Measurements from ENCODE around the gene MND1. TPM values are rescaled to one million over a fixed set of nuclear protein-coding genes. Genes with fewer than 3 reads are reported as not detected.
A peak's percentile ranks its signal among the peaks of the same experiment; 100 is the strongest.
"Not testable (repeated sequence)": the region's sequence is repeated elsewhere in the genome, so short reads cannot be mapped to it uniquely, and the experiment has no call there.

The MND1 gene
- total RNA-seq, 1 experiment from 2014 or later, result 7.9 TPM

DNA sequence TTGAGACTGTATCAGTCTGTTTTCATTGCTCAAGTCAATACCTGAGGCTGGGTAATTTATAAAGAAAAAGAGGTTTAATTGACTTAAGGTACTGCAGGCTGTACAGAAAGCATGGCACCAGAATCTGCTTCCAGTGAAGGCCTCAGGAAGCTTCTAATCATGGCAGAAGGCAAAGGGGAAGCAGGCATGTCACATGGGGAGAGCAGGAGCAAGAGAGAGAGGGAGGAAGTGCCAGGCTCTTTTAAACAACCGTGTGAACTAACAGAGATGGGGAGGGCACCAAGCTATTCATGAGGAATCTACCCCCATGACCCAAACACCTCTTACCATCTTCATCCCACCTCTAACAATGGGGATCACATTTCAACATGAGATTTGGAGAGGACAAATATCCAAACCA, 114.5 kb downstream of the MND1 start:
- no peaks in the 10 kb centered on the region for H3K9me3 ChIP-seq (ENCODE audit: low read length)
- CTCF ChIA-PET, result no interaction called here

DNA sequence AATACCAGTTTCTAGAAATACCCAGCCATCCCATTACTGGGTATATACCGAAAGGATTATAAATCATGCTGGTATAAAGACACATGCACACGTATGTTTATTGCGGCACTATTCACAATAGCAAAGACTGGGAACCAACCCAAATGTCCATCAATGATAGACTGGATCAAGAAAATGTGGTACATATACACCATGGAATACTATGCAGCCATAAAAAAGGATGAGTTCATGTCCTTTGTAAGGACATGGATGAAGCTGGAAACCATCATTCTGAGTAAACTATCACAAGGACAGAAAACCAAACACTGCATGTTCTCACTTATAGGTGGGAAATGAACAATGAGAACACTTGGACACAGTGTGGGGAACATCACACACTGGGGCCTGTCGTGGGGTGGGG, 117.1 kb downstream of the MND1 start:
- H3K27me3 ChIP-seq (ENCODE audit: low read length); CTCF ChIA-PET; H3F3A ChIP-seq (ENCODE audit: low read length, unreplicated experiment); DNase-seq; ATAC-seq; H3K79me2 ChIP-seq (ENCODE audit: low read length); H3K4me2 ChIP-seq (ENCODE audit: low read length); POLR2A ChIA-PET (ENCODE audit: unreplicated experiment); H3K9ac ChIP-seq (ENCODE audit: low read length); H3K36me3 ChIP-seq (ENCODE audit: low read depth, low read length); H3K4me3 ChIP-seq (ENCODE audit: low read length); H3K27ac ChIP-seq (ENCODE audit: low read length); H4K20me1 ChIP-seq (ENCODE audit: low read length); H2AFZ ChIP-seq (ENCODE audit: low read length); BruUV-seq (replicated peaks); H3K9me3 ChIP-seq (ENCODE audit: low read length); H3K9me2 ChIP-seq (replicated peaks; ENCODE audit: low read length): not testable (repeated sequence)
- intact Hi-C loops (cut with micrococcal nuclease), result loop anchor here (10.0 kb wide), 1 partner anchor 117 kb away; the partner anchor contains the start of gene MND1
- H3K4me1 ChIP-seq (ENCODE audit: insufficient read depth, low read length), result peaks cover 10% of the 10 kb centered on the region

More for the DNA sequence above, 114.5 kb downstream of the MND1 start:
- H3K4me3 ChIP-seq (ENCODE audit: low read length), result no peak overlapping the region
- no peak overlapping the region for H2AFZ ChIP-seq (ENCODE audit: low read length)
- TF ChIP-seq EZH2 (IDR thresholded peaks at IDR 0.05; ENCODE audit: low read length, unreplicated experiment), result no peak
- TF ChIP-seq CTCF (conservative IDR thresholded peaks at IDR 0.05; ENCODE audit: low read depth, low read length), result no peak
- no peak for TF ChIP-seq EZH2phosphoT487 (IDR thresholded peaks at IDR 0.05; ENCODE audit: borderline replicate concordance, low read length)
- no peaks in the 10 kb centered on the region for H3F3A ChIP-seq (ENCODE audit: low read length, unreplicated experiment)
- no peak overlapping the region for H3K4me2 ChIP-seq (ENCODE audit: low read length)
- DNase-seq (no peak), ATAC-seq (no peak)
- no peaks in the 10 kb centered on the region for H3K9me2 ChIP-seq (replicated peaks; ENCODE audit: low read length)
- H3K27me3 ChIP-seq (ENCODE audit: low read length), result no peaks in the 10 kb centered on the region
- no peaks in the 10 kb centered on the region for H3K36me3 ChIP-seq (ENCODE audit: low read depth, low read length)
- H3K9ac ChIP-seq (ENCODE audit: low read length), result no peak overlapping the region
- POLR2A ChIA-PET (ENCODE audit: unreplicated experiment), result no interaction called here
- no peaks in the 10 kb centered on the region for H4K20me1 ChIP-seq (ENCODE audit: low read length)
- no peaks in the 10 kb centered on the region for H3K79me2 ChIP-seq (ENCODE audit: low read length)
- no peak overlapping the region for H3K27ac ChIP-seq (ENCODE audit: low read length)
- no peaks in the 10 kb centered on the region; the same call in 1 of the 2 replicates for H3K4me1 ChIP-seq (ENCODE audit: insufficient read depth, low read length)
- intact Hi-C loops (cut with micrococcal nuclease), result no loop called here
- no TSS peak for BruUV-seq (replicated peaks)

DNA sequence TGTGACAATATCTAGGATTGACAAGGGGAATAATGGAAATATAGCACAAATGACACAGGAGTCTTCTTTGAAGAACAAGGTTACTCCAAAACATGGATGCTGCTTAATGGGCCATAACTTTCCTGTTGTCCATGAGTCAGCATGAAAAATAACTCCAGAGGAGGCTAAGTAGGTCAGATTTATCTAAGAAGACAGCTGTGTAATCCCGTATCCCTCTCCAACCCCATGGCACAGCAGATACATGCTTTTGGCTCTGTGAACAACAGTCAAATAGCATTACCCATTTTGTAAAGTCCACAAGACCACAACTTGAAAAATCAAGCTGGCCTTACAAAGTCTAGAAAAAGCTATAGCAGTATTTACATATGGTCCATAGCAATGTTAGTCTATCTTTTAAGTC, 119.6 kb downstream of the MND1 start:
- intact Hi-C loops (cut with micrococcal nuclease), result loop anchor here (10.0 kb wide), 1 partner anchor 119 kb away; the partner anchor contains the start of gene MND1
- H3K79me2 ChIP-seq (ENCODE audit: low read length), result peaks cover 20% of the 10 kb centered on the region
- H3K9me2 ChIP-seq (replicated peaks; ENCODE audit: low read length), result no peaks in the 10 kb centered on the region
- no peaks in the 10 kb centered on the region for H3F3A ChIP-seq (ENCODE audit: low read length, unreplicated experiment)
- no TSS peak for BruUV-seq (replicated peaks)
- H3K36me3 ChIP-seq (ENCODE audit: low read depth, low read length), result no peaks in the 10 kb centered on the region
- DNase-seq, result peak; percentile 12
- no peak overlapping the region for H3K9ac ChIP-seq (ENCODE audit: low read length)
- POLR2A ChIA-PET (ENCODE audit: unreplicated experiment), result no interaction called here
- no peaks in the 10 kb centered on the region for H4K20me1 ChIP-seq (ENCODE audit: low read length)
- no peaks in the 10 kb centered on the region for H3K9me3 ChIP-seq (ENCODE audit: low read length)
- no peak overlapping the region for H3K27ac ChIP-seq (ENCODE audit: low read length)
- no peak for ATAC-seq
- CTCF ChIA-PET, result no interaction called here
- H2AFZ ChIP-seq (ENCODE audit: low read length), result no peak overlapping the region
- no peak overlapping the region for H3K4me2 ChIP-seq (ENCODE audit: low read length)
- H3K4me3 ChIP-seq (ENCODE audit: low read length), result no peak overlapping the region
- peaks cover 20% of the 10 kb centered on the region for H3K4me1 ChIP-seq (ENCODE audit: insufficient read depth, low read length)
- TF ChIP-seq EZH2 (IDR thresholded peaks at IDR 0.05; ENCODE audit: low read length, unreplicated experiment) (no peak), EZH2phosphoT487 (IDR thresholded peaks at IDR 0.05; ENCODE audit: borderline replicate concordance, low read length) (no peak), CTCF (conservative IDR thresholded peaks at IDR 0.05; ENCODE audit: low read depth, low read length) (no peak)
- H3K27me3 ChIP-seq (ENCODE audit: low read length), result no peaks in the 10 kb centered on the region

Other genes starting within 250 kb of the MND1 start
- 18.9 and 20.2 TPM in 2 replicates for gene TRIM2, start 140.2 kb upstream of the MND1 start, total RNA-seq (2014; rRNA removed)
- gene TMEM131L, start 121.7 kb downstream of the MND1 start, total RNA-seq (2014; rRNA removed), result 7.7 and 10.3 TPM in 2 replicates